Measurements from ENCODE around the gene IL12RB2. TPM values are rescaled to one million over a fixed set of nuclear protein-coding genes. Genes with fewer than 3 reads are reported as not detected.

Gene IL12RB2
- total and polyA plus RNA-seq, 2 donors (not counting 1 experiment from before 2014, with no cell fraction given): 0.67 TPM; not detected in 1

GRCh38 chr1:67393240-67393639 is 85.6 kb downstream of the IL12RB2 start:
- no peaks in the 10 kb centered on the region for H4K20me1 ChIP-seq (ENCODE audit: control insufficient read depth, insufficient read depth, low read length, poor library complexity, severe bottlenecking)
- no peaks in the 10 kb centered on the region for H3K4me1 ChIP-seq (ENCODE audit: control insufficient read depth in 2 of 2, insufficient read depth in 2 of 2, low read length in 2 of 2)
- no peak for TF ChIP-seq EZH2 (IDR thresholded peaks at IDR 0.05; ENCODE audit: borderline replicate concordance, insufficient read depth, low read depth, low read length, poor library complexity, severe bottlenecking)
- no peak for TF ChIP-seq CTCF (IDR thresholded peaks at IDR 0.05)
- no peak for ATAC-seq (ENCODE audit: low read depth)
- no peak overlapping the region for H3K27ac ChIP-seq (ENCODE audit: low read length in 2 of 2)
- H3K4me3 ChIP-seq (ENCODE audit: control extremely low read depth in 1 of 5, extremely low read depth in 1 of 5, insufficient read depth in 1 of 5, low read depth in 2 of 5, low read length in 4 of 5): no peak overlapping the region
- H3K9ac ChIP-seq (ENCODE audit: low read length): no peak overlapping the region
- WGBS (ENCODE audit: insufficient coverage): 95% methylated on average over 12 of the region's 12 CpGs
- H2AFZ ChIP-seq (ENCODE audit: insufficient read depth, low read depth, low read length, poor library complexity, severe bottlenecking): no peak overlapping the region
- no peaks in the 10 kb centered on the region for H3K9me3 Mint-ChIP-seq (ENCODE audit: insufficient read depth)
- intact Hi-C loops (cut with micrococcal nuclease): no loop called here
- CTCF ChIA-PET: no interaction called here
- no peaks in the 10 kb centered on the region for H3K27me3 ChIP-seq (replicated peaks in 1 of 4; ENCODE audit: control extremely low read depth in 1 of 4, control insufficient read depth in 3 of 4, insufficient read depth in 4 of 4, low read length in 3 of 4)
- H3K79me2 ChIP-seq (ENCODE audit: control insufficient read depth, insufficient read depth, low read length): no peaks in the 10 kb centered on the region
- no peak overlapping the region for H3K4me2 ChIP-seq (replicated peaks; ENCODE audit: low read depth, low read length, poor library complexity, severe bottlenecking)
- POLR2A ChIA-PET: no interaction called here
- no peaks in the 10 kb centered on the region for H3K36me3 ChIP-seq (replicated peaks in 1 of 2; ENCODE audit: control extremely low read depth in 1 of 2, control insufficient read depth in 1 of 2, extremely low read depth in 1 of 2, insufficient read depth in 2 of 2, low read length in 1 of 2)
- H3K27ac Mint-ChIP-seq: no peak overlapping the region
- no peak for DNase-seq
- no peaks in the 10 kb centered on the region for H3K27me3 Mint-ChIP-seq
- no peaks in the 10 kb centered on the region for H3K9me3 ChIP-seq (ENCODE audit: control extremely low read depth in 1 of 3, control insufficient read depth in 2 of 3, insufficient read depth in 1 of 3, low read length in 2 of 3)
- H3K4me1 Mint-ChIP-seq: no peaks in the 10 kb centered on the region
- no peak overlapping the region for H3K4me3 Mint-ChIP-seq

- no peaks in the 10 kb centered on the region for H3K79me2 ChIP-seq (ENCODE audit: control insufficient read depth, insufficient read depth, low read length)
- no peaks in the 10 kb centered on the region for H3K4me1 ChIP-seq (ENCODE audit: control insufficient read depth in 2 of 2, insufficient read depth in 2 of 2, low read length in 2 of 2)
- no peak overlapping the region for H3K27ac ChIP-seq (ENCODE audit: low read length in 2 of 2)
- H3K9ac ChIP-seq (ENCODE audit: low read length): no peak overlapping the region
- ChIA-PET POLR2A (no interaction called here), CTCF (no interaction called here)
- H3K9me3 ChIP-seq (ENCODE audit: control extremely low read depth in 1 of 3, control insufficient read depth in 2 of 3, insufficient read depth in 1 of 3, low read length in 2 of 3): no peaks in the 10 kb centered on the region
- no peak overlapping the region for H3K4me2 ChIP-seq (replicated peaks; ENCODE audit: low read depth, low read length, poor library complexity, severe bottlenecking)
- 84% methylated on average over 3 of the region's 3 CpGs for WGBS (ENCODE audit: insufficient coverage)
- no peaks in the 10 kb centered on the region for H3K4me1 Mint-ChIP-seq
- H3K4me3 ChIP-seq (ENCODE audit: control extremely low read depth in 1 of 5, extremely low read depth in 1 of 5, insufficient read depth in 1 of 5, low read depth in 2 of 5, low read length in 4 of 5): no peak overlapping the region
- H3K27me3 ChIP-seq (replicated peaks in 1 of 4; ENCODE audit: control extremely low read depth in 1 of 4, control insufficient read depth in 3 of 4, insufficient read depth in 4 of 4, low read length in 3 of 4): no peaks in the 10 kb centered on the region
- H3K27ac Mint-ChIP-seq: no peak overlapping the region
- no peak for TF ChIP-seq CTCF (IDR thresholded peaks at IDR 0.05)
- TF ChIP-seq EZH2 (IDR thresholded peaks at IDR 0.05; ENCODE audit: borderline replicate concordance, insufficient read depth, low read depth, low read length, poor library complexity, severe bottlenecking): no peak
- intact Hi-C loops (cut with micrococcal nuclease): no loop called here
- no peak overlapping the region for H3K4me3 Mint-ChIP-seq
- H4K20me1 ChIP-seq (ENCODE audit: control insufficient read depth, insufficient read depth, low read length, poor library complexity, severe bottlenecking): no peaks in the 10 kb centered on the region
- no peaks in the 10 kb centered on the region for H3K36me3 ChIP-seq (replicated peaks in 1 of 2; ENCODE audit: control extremely low read depth in 1 of 2, control insufficient read depth in 1 of 2, extremely low read depth in 1 of 2, insufficient read depth in 2 of 2, low read length in 1 of 2)
- ATAC-seq (ENCODE audit: low read depth): no peak
- no peak for DNase-seq
- H2AFZ ChIP-seq (ENCODE audit: insufficient read depth, low read depth, low read length, poor library complexity, severe bottlenecking): no peak overlapping the region
- H3K27me3 Mint-ChIP-seq: no peaks in the 10 kb centered on the region
- no peaks in the 10 kb centered on the region for H3K9me3 Mint-ChIP-seq (ENCODE audit: insufficient read depth)
Observed at GRCh38 chr1:67393737-67394136, 86.1 kb downstream of the IL12RB2 start.
